Smooth muscle cell (in vitro differentiated cells): ENCODE results near the gene ABLIM1. TPM values are rescaled to one million over a fixed set of nuclear protein-coding genes. Genes with fewer than 3 reads are reported as not detected.

Experiments
- DNase-seq: peaks from one replicate; lab custom pipeline; 2025; ENCODE audit not compliant: unreplicated experiment; lab: John Stamatoyannopoulos, UW
- H2AFZ ChIP-seq: fragments of 200-600 bp; sonication (generic); 2 replicates; pipeline ENCODE4 v1.6.0; 2016; ENCODE audit warnings: antibody characterized with exemption, low read depth, mild to moderate bottlenecking
- H3F3A ChIP-seq: fragments of 200-600 bp; sonication (generic); 2 replicates; pipeline ENCODE4 v1.6.0; 2017; ENCODE audit warnings: antibody characterized with exemption, low read depth
- H3K27ac ChIP-seq: fragments of 200-600 bp; sonication (generic); 2 replicates; pipeline ENCODE4 v1.5.1; 2016; ENCODE audit warnings: low read depth, mild to moderate bottlenecking
- H3K27me3 ChIP-seq: fragments of 200-600 bp; sonication (generic); 2 replicates; pipeline ENCODE4 v1.6.1; 2016; ENCODE audit warnings: low read depth, mild to moderate bottlenecking
- H3K36me3 ChIP-seq: fragments of 200-600 bp; sonication (generic); 2 replicates; pipeline ENCODE4 v1.5.1; 2016; ENCODE audit warnings: low read depth
- H3K4me1 ChIP-seq: fragments of 200-600 bp; sonication (generic); 2 replicates; pipeline ENCODE4 v1.5.1; 2016; ENCODE audit warnings: low read depth
- H3K4me2 ChIP-seq: fragments of 200-600 bp; sonication (generic); 2 replicates; pipeline ENCODE4 v1.6.0; 2016; ENCODE audit warnings: mild to moderate bottlenecking
- H3K4me3 ChIP-seq: fragments of 200-600 bp; sonication (generic); 2 replicates; pipeline ENCODE4 v1.5.1; 2016; ENCODE audit warnings: mild to moderate bottlenecking
- H3K79me2 ChIP-seq: fragments of 200-600 bp; sonication (generic); 2 replicates; pipeline ENCODE4 v1.6.0; 2016; ENCODE audit warnings: low read depth, mild to moderate bottlenecking
- H3K9ac ChIP-seq: fragments of 200-600 bp; sonication (generic); 2 replicates; pipeline ENCODE4 v1.6.0; 2016; ENCODE audit warnings: low read depth
- H3K9me3 ChIP-seq: fragments of 200-600 bp; sonication (generic); replicated peaks from 2 replicates; pipeline ENCODE4 v1.5.1; 2016; ENCODE audit warnings: low read depth
- H4K20me1 ChIP-seq: fragments of 200-600 bp; sonication (generic); 2 replicates; pipeline ENCODE4 v1.6.0; 2016; ENCODE audit warnings: low read depth
- CTCF ChIP-seq: fragments of 200-600 bp; sonication (generic); IDR thresholded peaks from 2 replicates; pipeline ENCODE4 v1.5.1; 2017; ENCODE audit warnings: borderline replicate concordance, mild to moderate bottlenecking, antibody characterized with exemption; ENCODE audit not compliant: insufficient read depth, poor library complexity, severe bottlenecking
- WGBS: methylation state at CpG from one replicate; pipeline ENCODE4 v1.1.7; 2016; ENCODE audit warnings: low lambda C conversion rate; 5-methylcytosine and 5-hydroxymethylcytosine counted together
- polyA plus RNA-seq: library from polyadenylated mRNA; unstranded; fragments of >200 nt; fragmentation: Nextera tagmentation; extraction: Ambion mirVana; gene quantifications from 2 replicates; pipeline ENCODE4 v1.2.1, GENCODE V29; 2016
- total RNA-seq: library from RNA; depleted of rRNA; stranded (reverse); fragments of >200 nt; gene quantifications from 2 replicates; pipeline ENCODE4 v1.2.3, GENCODE V29; 2014

The ABLIM1 gene
- total and polyA plus RNA-seq, 2 experiments from 2014 or later: 1.6 to 17.6 TPM

- Histone ChIP-seq H3K36me3 (no peaks in the 10 kb centered on the region), H3K9me3 (no peaks in the 10 kb centered on the region), H4K20me1 (no peaks in the 10 kb centered on the region), H3K9ac (no peak overlapping the region), H3K27ac (no peak overlapping the region), H3K4me2 (no peak overlapping the region), H3K79me2 (no peaks in the 10 kb centered on the region), H3K4me1 (peaks cover 9% of the 10 kb centered on the region), H3F3A (no peaks in the 10 kb centered on the region), H3K27me3 (no peaks in the 10 kb centered on the region), H3K4me3 (no peak overlapping the region), H2AFZ (no peak overlapping the region)
- TF ChIP-seq CTCF: no peak
- DNase-seq: no peak
- 87% methylated on average over 9 of the region's 9 CpGs for WGBS
Observed at GRCh38 chr10:114427124-114427852, 230.8 kb downstream of the ABLIM1 start.

DNA sequence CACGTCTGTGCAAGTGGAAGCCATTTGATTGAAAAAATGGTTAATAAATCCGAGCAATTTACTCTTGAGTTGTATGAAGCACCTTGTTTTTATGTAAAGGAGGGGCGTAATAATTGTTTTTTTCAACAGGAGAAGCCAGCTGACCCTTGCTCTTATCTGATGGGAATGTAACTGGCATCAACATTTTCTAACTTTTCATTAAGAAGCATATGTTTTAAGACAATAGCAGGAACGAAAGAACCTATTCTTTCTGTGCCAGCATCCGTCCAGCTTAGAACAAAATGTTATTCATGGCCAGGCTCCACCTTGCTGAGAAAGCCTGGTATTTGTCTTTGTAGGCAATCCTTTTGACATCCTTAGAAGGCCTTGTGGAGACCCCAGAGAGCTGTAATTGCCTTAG, 231.6 kb downstream of the ABLIM1 start:
- H3K79me2 ChIP-seq: no peaks in the 10 kb centered on the region
- no peak overlapping the region for H3K9ac ChIP-seq
- no peaks in the 10 kb centered on the region for H3K9me3 ChIP-seq
- H4K20me1 ChIP-seq: no peaks in the 10 kb centered on the region
- DNase-seq: no peak
- H3K4me3 ChIP-seq: no peak overlapping the region
- H3K36me3 ChIP-seq: no peaks in the 10 kb centered on the region
- no peak overlapping the region for H3K27ac ChIP-seq
- TF ChIP-seq CTCF: no peak
- no peaks in the 10 kb centered on the region for H3F3A ChIP-seq
- H3K4me2 ChIP-seq: no peak overlapping the region
- H3K27me3 ChIP-seq: no peaks in the 10 kb centered on the region
- 85% methylated on average over 5 of the region's 5 CpGs for WGBS
- H3K4me1 ChIP-seq: peaks cover 9% of the 10 kb centered on the region
- H2AFZ ChIP-seq: no peak overlapping the region

- no peak overlapping the region for H2AFZ ChIP-seq
- no peak for DNase-seq
- no peak overlapping the region for H3K27ac ChIP-seq
- H3K4me1 ChIP-seq: no peaks in the 10 kb centered on the region
- no peak overlapping the region for H3K9ac ChIP-seq
- no peak overlapping the region for H3K4me3 ChIP-seq
- 74% methylated on average over 4 of the region's 4 CpGs for WGBS
- TF ChIP-seq CTCF: no peak
- H4K20me1 ChIP-seq: no peaks in the 10 kb centered on the region
- H3K27me3 ChIP-seq: no peaks in the 10 kb centered on the region
- no peaks in the 10 kb centered on the region for H3F3A ChIP-seq
- H3K36me3 ChIP-seq: no peaks in the 10 kb centered on the region
- no peaks in the 10 kb centered on the region for H3K79me2 ChIP-seq
- no peak overlapping the region for H3K4me2 ChIP-seq
- H3K9me3 ChIP-seq: no peaks in the 10 kb centered on the region
Observed at GRCh38 chr10:114420811-114421485, 237.1 kb downstream of the ABLIM1 start.
